HL-60 (cell line): ENCODE results near the gene CCDC82.

ENCODE experiments used
- CTCF ChIP-seq: IDR thresholded peaks from one replicate; pipeline ENCODE4 v1.5.1; 2011; ENCODE audit warnings: low read length, control low read depth, inconsistent platforms; ENCODE audit not compliant: insufficient read depth
- GABPA ChIP-seq: IDR thresholded peaks from 2 replicates; pipeline ENCODE4 v1.6.1; 2012; ENCODE audit warnings: low read depth
- POLR2AphosphoS5 ChIP-seq: IDR thresholded peaks from 2 replicates; pipeline ENCODE4 v1.6.1; 2012; ENCODE audit warnings: low read depth
- SPI1 ChIP-seq: IDR thresholded peaks from 2 replicates; pipeline ENCODE4 v1.6.1; 2012; ENCODE audit warnings: low read depth, mild to moderate bottlenecking, borderline replicate concordance
- TF ChIP-seq, protein P1 (sequence below): IDR thresholded peaks from 2 replicates; pipeline ENCODE4 v1.6.1; 2012; ENCODE audit warnings: low read depth; ENCODE audit not compliant: insufficient replicate concordance

- TF ChIP-seq CTCF = no peak
- TF ChIP-seq GABPA = no peak
- TF ChIP-seq, protein P1, sequence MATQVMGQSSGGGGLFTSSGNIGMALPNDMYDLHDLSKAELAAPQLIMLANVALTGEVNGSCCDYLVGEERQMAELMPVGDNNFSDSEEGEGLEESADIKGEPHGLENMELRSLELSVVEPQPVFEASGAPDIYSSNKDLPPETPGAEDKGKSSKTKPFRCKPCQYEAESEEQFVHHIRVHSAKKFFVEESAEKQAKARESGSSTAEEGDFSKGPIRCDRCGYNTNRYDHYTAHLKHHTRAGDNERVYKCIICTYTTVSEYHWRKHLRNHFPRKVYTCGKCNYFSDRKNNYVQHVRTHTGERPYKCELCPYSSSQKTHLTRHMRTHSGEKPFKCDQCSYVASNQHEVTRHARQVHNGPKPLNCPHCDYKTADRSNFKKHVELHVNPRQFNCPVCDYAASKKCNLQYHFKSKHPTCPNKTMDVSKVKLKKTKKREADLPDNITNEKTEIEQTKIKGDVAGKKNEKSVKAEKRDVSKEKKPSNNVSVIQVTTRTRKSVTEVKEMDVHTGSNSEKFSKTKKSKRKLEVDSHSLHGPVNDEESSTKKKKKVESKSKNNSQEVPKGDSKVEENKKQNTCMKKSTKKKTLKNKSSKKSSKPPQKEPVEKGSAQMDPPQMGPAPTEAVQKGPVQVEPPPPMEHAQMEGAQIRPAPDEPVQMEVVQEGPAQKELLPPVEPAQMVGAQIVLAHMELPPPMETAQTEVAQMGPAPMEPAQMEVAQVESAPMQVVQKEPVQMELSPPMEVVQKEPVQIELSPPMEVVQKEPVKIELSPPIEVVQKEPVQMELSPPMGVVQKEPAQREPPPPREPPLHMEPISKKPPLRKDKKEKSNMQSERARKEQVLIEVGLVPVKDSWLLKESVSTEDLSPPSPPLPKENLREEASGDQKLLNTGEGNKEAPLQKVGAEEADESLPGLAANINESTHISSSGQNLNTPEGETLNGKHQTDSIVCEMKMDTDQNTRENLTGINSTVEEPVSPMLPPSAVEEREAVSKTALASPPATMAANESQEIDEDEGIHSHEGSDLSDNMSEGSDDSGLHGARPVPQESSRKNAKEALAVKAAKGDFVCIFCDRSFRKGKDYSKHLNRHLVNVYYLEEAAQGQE = no peak
- TF ChIP-seq POLR2AphosphoS5 = no peak
- no peak for TF ChIP-seq SPI1
Measured at GRCh38 chr11:96332126-96332771, 57.5 kb downstream of the CCDC82 start.
